ENCODE measurements around the gene C12orf43.
"Not testable (repeated sequence)": the region's sequence is repeated elsewhere in the genome, so short reads cannot be mapped to it uniquely, and the experiment has no call there.

C12orf43 gene

GRCh38 chr12:121050725-121051124 is 34.4 kb upstream of the C12orf43 start (continued):
- no peak for TF ChIP-seq CSRNP3 (CRISPR knock-in tag; IDR thresholded peaks at IDR 0.05)

GRCh38 chr12:121048442-121048841 is 32.2 kb upstream of the C12orf43 start:
- no peak for TF ChIP-seq ZNF8 (CRISPR knock-in tag; IDR thresholded peaks at IDR 0.05)
- 0 out of 2 replicates have a peak, but pooled peaks have one; percentile 13 for TF ChIP-seq TCF4 (CRISPR knock-in tag; IDR thresholded peaks at IDR 0.05; ENCODE audit: borderline replicate concordance)
- ATAC-seq, result no peak

- ATAC-seq, result not testable (repeated sequence)
These were observed 31.1 kb upstream of the C12orf43 start for GRCh38 chr12:121047400-121047799.

- no peak for TF ChIP-seq ZC3H10 (CRISPR knock-in tag; IDR thresholded peaks at IDR 0.05)
- TF ChIP-seq TOX (CRISPR knock-in tag; IDR thresholded peaks at IDR 0.05; ENCODE audit: borderline replicate concordance), result no peak
- no peak for TF ChIP-seq ZNF565 (CRISPR knock-in tag; conservative IDR thresholded peaks at IDR 0.05; ENCODE audit: low read depth)
- TF ChIP-seq ZNF8 (CRISPR knock-in tag; IDR thresholded peaks at IDR 0.05), result no peak
- no peak for TF ChIP-seq PPARA (CRISPR knock-in tag; IDR thresholded peaks at IDR 0.05; ENCODE audit: borderline replicate concordance)
- TF ChIP-seq ZFP30 (CRISPR knock-in tag; IDR thresholded peaks at IDR 0.05), result no peak
- no peak for TF ChIP-seq ZFP3 (CRISPR knock-in tag; IDR thresholded peaks at IDR 0.05)
- TF ChIP-seq ZNF70 (CRISPR knock-in tag; IDR thresholded peaks at IDR 0.05), result no peak
- no peak for TF ChIP-seq RARB (CRISPR knock-in tag; IDR thresholded peaks at IDR 0.05)
- TF ChIP-seq ARNTL (CRISPR knock-in tag; IDR thresholded peaks at IDR 0.05; ENCODE audit: borderline replicate concordance, low read depth), result no peak
- TF ChIP-seq GLIS3 (CRISPR knock-in tag; IDR thresholded peaks at IDR 0.05), result no peak
- TF ChIP-seq CSRNP3 (CRISPR knock-in tag; IDR thresholded peaks at IDR 0.05), result no peak
- no peak for ATAC-seq
These were observed 26.8 kb upstream of the C12orf43 start for GRCh38 chr12:121043067-121043466.

GRCh38 chr12:121038861-121039668 is 22.8 kb upstream of the C12orf43 start, which contains the start of gene OASL:
Gene OASL (minus strand): TSS chr12:121039246. CDS start chr12:121038971, 275 bp downstream.
- no peak for TF ChIP-seq CREB5 (CRISPR knock-in tag; IDR thresholded peaks at IDR 0.05; ENCODE audit: low read depth)
- no peak for TF ChIP-seq TOX (CRISPR knock-in tag; IDR thresholded peaks at IDR 0.05; ENCODE audit: borderline replicate concordance)
- TF ChIP-seq ZFP3 (CRISPR knock-in tag; IDR thresholded peaks at IDR 0.05), result no peak
- no peak for TF ChIP-seq BACH2 (CRISPR knock-in tag; IDR thresholded peaks at IDR 0.05; ENCODE audit: borderline replicate concordance)
- no peak for TF ChIP-seq ZNF70 (CRISPR knock-in tag; IDR thresholded peaks at IDR 0.05)
- no peak for TF ChIP-seq ZNF565 (CRISPR knock-in tag; conservative IDR thresholded peaks at IDR 0.05; ENCODE audit: low read depth)
- TF ChIP-seq TSHZ2 (CRISPR knock-in tag; IDR thresholded peaks at IDR 0.05), result no peak
- ATAC-seq, result peak; percentile 90

Data from SK-N-SH treated with all-trans-retinoic acid at 6 μM for 48 hours (cell line).